H1 (cell line): ENCODE results near the gene GABARAPL2. TPM values are rescaled to one million over a fixed set of nuclear protein-coding genes. Genes with fewer than 3 reads are reported as not detected.
"Not testable (repeated sequence)": the region's sequence is repeated elsewhere in the genome, so short reads cannot be mapped to it uniquely, and the experiment has no call there.

Experiments
- CTCF ChIA-PET: fragments of 300-600 bp; sonication (Branson Sonifier 250); formaldehyde crosslinking; loops from one replicate; lab custom pipeline; 2021; ENCODE audit not compliant: partially characterized antibody; lab: Charles Lee
- POLR2A ChIA-PET: fragments of 300-600 bp; sonication (Branson Sonifier 250); formaldehyde crosslinking; loops from one replicate; lab custom pipeline; 2021; ENCODE audit warnings: inconsistent platforms; ENCODE audit not compliant: partially characterized antibody; lab: Charles Lee
- DNase-seq, 2 experiments: peaks; one replicate each; pipeline versions ENCODE4 v3.0.0 to v3.0.0-alpha.2; 2010 to 2022; ENCODE audit warnings: low spot score in 2 of 2, low read depth in 1 of 2, mixed read lengths in 1 of 2
- FAIRE-seq: peaks from 2 replicates; lab custom pipeline; 2011; peaks lifted over from hg19 to GRCh38; lab: Jason Lieb, UNC
- H2AFZ ChIP-seq: 2 replicates; pipeline ENCODE4 v1.8.1; 2012; ENCODE audit warnings: low read length, inconsistent platforms
- H2AK5ac ChIP-seq: 2 replicates; pipeline ENCODE4 v1.6.1; 2013; ENCODE audit warnings: low read depth, low read length
- H2BK120ac ChIP-seq: replicated peaks from 2 replicates; pipeline ENCODE3; 2013; ENCODE audit warnings: low read depth, low read length, inconsistent platforms
- H2BK12ac ChIP-seq: 2 replicates; pipeline ENCODE4 v1.6.1; 2013; ENCODE audit warnings: low read depth, low read length
- H2BK15ac ChIP-seq: 2 replicates; pipeline ENCODE4 v1.6.1; 2013; ENCODE audit warnings: low read length
- H2BK20ac ChIP-seq: 2 replicates; pipeline ENCODE4 v1.6.1; 2013; ENCODE audit warnings: low read length
- H2BK5ac ChIP-seq: 2 replicates; pipeline ENCODE4 v1.6.1; 2013; ENCODE audit warnings: low read depth, low read length
- H3K14ac ChIP-seq: 2 replicates; pipeline ENCODE4 v1.6.1; 2013; ENCODE audit warnings: inconsistent platforms; ENCODE audit not compliant: insufficient read length
- H3K18ac ChIP-seq: 2 replicates; pipeline ENCODE4 v1.6.1; 2013; ENCODE audit warnings: low read length; ENCODE audit errors: extremely low read depth
- H3K23ac ChIP-seq: 2 replicates; pipeline ENCODE4 v1.6.1; 2013; ENCODE audit warnings: inconsistent platforms; ENCODE audit not compliant: insufficient read length
- H3K23me2 ChIP-seq: 2 replicates; pipeline ENCODE4 v1.6.1; 2013; ENCODE audit warnings: low read depth, low read length
- H3K27ac ChIP-seq: 2 replicates; pipeline ENCODE4 v1.6.1; 2011; ENCODE audit warnings: low read depth, low read length, inconsistent platforms
- H3K27me3 ChIP-seq, 4 experiments: replicated peaks in 1 of 4; 1 replicate in 1 of 4; 2 replicates in 3 of 4; pipeline versions ENCODE4 v1.6.1 to v1.8.1; 2011 to 2013; ENCODE audit warnings: low read length in 3 of 4, mild to moderate bottlenecking in 3 of 4, inconsistent platforms in 2 of 4, mixed read lengths in 2 of 4, moderate library complexity in 1 of 4; ENCODE audit not compliant: control insufficient read depth in 3 of 4, insufficient read depth in 3 of 4; ENCODE audit errors: extremely low read depth in 1 of 4
- H3K36me3 ChIP-seq, 4 experiments: 2 replicates each; pipeline versions ENCODE4 v1.6.1 to v1.8.1; 2011 to 2013; ENCODE audit warnings: mild to moderate bottlenecking in 4 of 4, low read length in 3 of 4, moderate library complexity in 2 of 4, control low read depth in 1 of 4, inconsistent platforms in 1 of 4; ENCODE audit not compliant: insufficient read depth in 4 of 4, control insufficient read depth in 2 of 4
- H3K4ac ChIP-seq: replicated peaks from 2 replicates; pipeline ENCODE3; 2013; ENCODE audit warnings: low read length, low read depth, mixed read lengths, inconsistent platforms; ENCODE audit not compliant: insufficient read length
- H3K4me1 ChIP-seq, 4 experiments: replicated peaks in 1 of 4; 1 replicate in 1 of 4; 2 replicates in 3 of 4; pipeline versions ENCODE4 v1.6.1 to v1.8.1; 2011 to 2013; ENCODE audit warnings: low read length in 3 of 4, inconsistent platforms in 2 of 4, mixed read lengths in 1 of 4; ENCODE audit not compliant: insufficient read depth in 4 of 4, control insufficient read depth in 3 of 4
- H3K4me2 ChIP-seq, 2 experiments: 2 replicates each; pipeline versions ENCODE4 v1.6.1 to v1.8.1; 2011 to 2013; ENCODE audit warnings: low read depth in 2 of 2, low read length in 2 of 2, control low read depth in 1 of 2, inconsistent platforms in 1 of 2, mild to moderate bottlenecking in 1 of 2; ENCODE audit not compliant: insufficient read depth in 1 of 2
- H3K4me3 ChIP-seq, 4 experiments: fragments of 200-600, 300-600 bp in 1 of 4; sonication (generic), shearing (Covaris generic), sonication (Bioruptor Twin) in 1 of 4; 2 replicates each; pipeline versions ENCODE4 v1.5.1 to v1.8.1; 2011 to 2016; ENCODE audit warnings: low read length in 4 of 4, low read depth in 3 of 4, control low read depth in 2 of 4, inconsistent platforms in 2 of 4, mild to moderate bottlenecking in 2 of 4, mixed read lengths in 1 of 4, moderate library complexity in 1 of 4; ENCODE audit not compliant: insufficient read depth in 2 of 4; ENCODE audit errors: extremely low read depth in 1 of 4
- H3K56ac ChIP-seq: replicated peaks from 2 replicates; pipeline ENCODE3; 2013; ENCODE audit warnings: low read depth, mild to moderate bottlenecking, mixed read lengths, low read length, inconsistent platforms; ENCODE audit not compliant: insufficient read length
- H3K79me1 ChIP-seq: 2 replicates; pipeline ENCODE4 v1.6.1; 2013; ENCODE audit warnings: low read depth, low read length, control low read depth
- H3K79me2 ChIP-seq, 2 experiments: 2 replicates each; pipeline versions ENCODE4 v1.6.1 to v1.8.1; 2012 to 2013; ENCODE audit warnings: low read length in 2 of 2, mild to moderate bottlenecking in 2 of 2, inconsistent platforms in 1 of 2; ENCODE audit not compliant: insufficient read depth in 2 of 2, control insufficient read depth in 1 of 2
- H3K9ac ChIP-seq, 4 experiments: replicated peaks in 1 of 4; 1 replicate in 1 of 4; 2 replicates in 3 of 4; pipeline versions ENCODE4 v1.6.1 to v1.8.1; 2011 to 2013; ENCODE audit warnings: low read depth in 3 of 4, low read length in 3 of 4, control low read depth in 2 of 4, mild to moderate bottlenecking in 2 of 4, moderate library complexity in 2 of 4, inconsistent platforms in 1 of 4; ENCODE audit errors: extremely low read depth in 1 of 4
- H3K9me3 ChIP-seq, 2 experiments: 2 replicates each; pipeline versions ENCODE4 v1.6.1 to v1.8.1; 2012 to 2013; ENCODE audit warnings: mild to moderate bottlenecking in 2 of 2, moderate library complexity in 2 of 2, control low read depth in 1 of 2, inconsistent platforms in 1 of 2, low read depth in 1 of 2, low read length in 1 of 2, mixed read lengths in 1 of 2; ENCODE audit not compliant: insufficient read depth in 2 of 2
- H4K20me1 ChIP-seq, 2 experiments: replicated peaks in 1 of 2; 2 replicates each; pipeline versions ENCODE3 to v1.8.1; 2011 to 2013; ENCODE audit warnings: inconsistent platforms in 2 of 2, low read length in 2 of 2, mild to moderate bottlenecking in 1 of 2; ENCODE audit not compliant: insufficient read depth in 2 of 2, control insufficient read depth in 1 of 2
- H4K5ac ChIP-seq: 2 replicates; pipeline ENCODE4 v1.6.1; 2013; ENCODE audit warnings: low read length, low read depth, mixed read lengths, inconsistent platforms; ENCODE audit not compliant: insufficient read length
- H4K8ac ChIP-seq: 2 replicates; pipeline ENCODE4 v1.8.0; 2013; ENCODE audit warnings: mild to moderate bottlenecking, moderate library complexity, low read length, inconsistent platforms; ENCODE audit not compliant: insufficient read depth; ENCODE audit errors: extremely low read depth
- H4K91ac ChIP-seq: replicated peaks from 2 replicates; pipeline ENCODE3; 2013; ENCODE audit warnings: low read length, mixed read lengths, inconsistent platforms; ENCODE audit not compliant: insufficient read length
- WGBS, 2 experiments: shearing (Covaris generic) in 1 of 2; methylation state at CpG; one replicate each; pipeline versions ENCODE4 v1.1.6 to v1.1.7; 2013 to 2015; ENCODE audit warnings: low lambda C conversion rate in 2 of 2, mixed read lengths in 2 of 2, inconsistent platforms in 1 of 2, low coverage in 1 of 2, missing lambda C conversion rate in 1 of 2; ENCODE audit not compliant: insufficient replicate concordance in 2 of 2, insufficient coverage in 1 of 2, insufficient read length in 1 of 2; ENCODE audit errors: extremely low coverage in 1 of 2, missing lambda C conversion rate in 1 of 2; 5-methylcytosine and 5-hydroxymethylcytosine counted together
- polyA plus RNA-seq, 7 experiments: library from polyadenylated mRNA; depleted of rRNA in 3 of 7; stranded (reverse) in 5 of 7; unstranded in 2 of 7; fragments of >200 nt in 5 of 7; fragments of 200-250 nt in 2 of 7; gene quantifications; 1 replicate in 5 of 7; 2 replicates in 1 of 7; 4 replicates in 1 of 7; pipeline versions ENCODE4 v1.2.1 to v1.2.3, GENCODE V29; 2011 to 2013; ENCODE audit warnings: missing spikeins in 2 of 7, mixed read lengths in 2 of 7
- total RNA-seq: library from RNA; stranded (reverse); fragmentation: NEBNext Ultra II Directional; extraction: Animal tissue kit (Norgen Biotek cat#: 25700); gene quantifications from 2 replicates; pipeline ENCODE4 v1.2.1, GENCODE V29; 2021

GABARAPL2 gene
- total and polyA plus RNA-seq, 2 of the 8 experiments (the other 6 are each of a cell fraction or from before 2014, with no cell fraction given), result 65.8 to 71.3 TPM

DNA sequence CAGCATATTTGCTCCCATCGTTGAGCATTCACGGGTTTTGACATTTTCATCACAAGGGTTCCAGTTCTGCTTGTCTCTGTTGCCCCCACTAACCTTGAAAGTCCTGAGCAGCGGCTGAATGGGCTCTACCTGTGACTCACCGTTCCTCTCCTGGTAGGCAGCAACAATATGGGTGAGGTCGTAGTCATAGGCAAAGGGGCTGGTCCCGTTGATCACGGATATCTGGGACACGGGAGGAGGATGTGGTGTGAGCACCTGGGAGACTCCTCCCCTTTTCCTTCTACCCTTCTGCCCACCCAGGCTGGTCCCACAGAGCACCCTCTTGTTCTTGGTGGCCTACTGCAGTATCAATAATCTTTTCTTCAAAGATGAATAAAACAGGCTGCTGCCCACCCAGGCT lies 23.7 kb upstream of the GABARAPL2 start:
- not testable (repeated sequence) for H2BK12ac ChIP-seq, H4K8ac ChIP-seq, H3K4me2 ChIP-seq, H4K91ac ChIP-seq, H2BK120ac ChIP-seq, H3K27ac ChIP-seq, H2AFZ ChIP-seq, H3K9me3 ChIP-seq, H3K79me2 ChIP-seq, DNase-seq, H3K56ac ChIP-seq, FAIRE-seq, H3K14ac ChIP-seq, H3K27me3 ChIP-seq, H3K4ac ChIP-seq, H3K4me1 ChIP-seq, H2BK5ac ChIP-seq, H3K79me1 ChIP-seq, H3K4me3 ChIP-seq, H3K18ac ChIP-seq, H3K9ac ChIP-seq, H3K23ac ChIP-seq, H4K20me1 ChIP-seq, H2BK20ac ChIP-seq, H3K36me3 ChIP-seq, H4K5ac ChIP-seq, H3K23me2 ChIP-seq, H2AK5ac ChIP-seq, H2BK15ac ChIP-seq
- 93% methylated on average over 8 of the region's 8 CpGs; no CpG with 5 or more reads in 1 of the 2 experiments for WGBS, 2 experiments
- ChIA-PET CTCF (interaction anchor here (0.5 to 12.7 kb wide), 5 partner anchors 8 to 140 kb away, joined by 3 to 158 read pairs (median 3); no protein-coding TSS in a partner anchor), POLR2A (interaction anchor here (1.0 kb wide), 1 partner anchor 10 kb away, joined by 3 read pairs; no protein-coding TSS in a partner anchor)

DNA sequence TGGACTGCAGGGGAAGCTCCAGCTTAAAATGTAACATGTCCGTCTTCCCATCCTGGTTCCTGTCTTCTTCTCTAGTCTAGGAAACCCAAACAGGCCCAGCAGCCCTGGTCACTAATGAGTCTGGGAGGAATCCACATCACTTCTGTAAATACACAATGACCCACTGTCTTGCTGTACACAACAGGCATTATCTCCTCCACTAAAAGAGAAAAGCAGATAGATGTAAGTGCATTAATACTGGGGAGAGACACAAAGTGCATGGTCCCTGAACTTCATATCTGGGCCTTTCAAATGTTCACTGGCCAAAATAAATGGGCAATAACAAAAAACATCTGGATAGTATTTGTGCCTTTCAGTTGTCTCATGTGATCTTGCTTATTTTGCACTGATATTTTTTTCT lies 20.3 kb upstream of the GABARAPL2 start:
- not testable (repeated sequence) for H3K27ac ChIP-seq, H2AFZ ChIP-seq, H3K23ac ChIP-seq, H2BK20ac ChIP-seq, H3K56ac ChIP-seq, DNase-seq, H4K91ac ChIP-seq, H2BK5ac ChIP-seq, H3K36me3 ChIP-seq, H2BK120ac ChIP-seq, H3K79me1 ChIP-seq, H3K14ac ChIP-seq, H3K4me2 ChIP-seq, H3K9ac ChIP-seq, H3K9me3 ChIP-seq, H3K27me3 ChIP-seq, FAIRE-seq, H3K4me3 ChIP-seq, H2AK5ac ChIP-seq, H3K4me1 ChIP-seq, H3K4ac ChIP-seq, H2BK15ac ChIP-seq, H4K20me1 ChIP-seq, H2BK12ac ChIP-seq, H3K23me2 ChIP-seq, H4K8ac ChIP-seq, H3K18ac ChIP-seq, H4K5ac ChIP-seq, H3K79me2 ChIP-seq
- WGBS, 2 experiments, result no CpG with 5 or more reads among the region's 1 CpG
- CTCF ChIA-PET, result interaction anchor here (1.0 to 12.7 kb wide), 4 partner anchors 25 to 81 kb away, joined by 3 to 158 read pairs (median 4); partner anchors contain the start of genes CHST6 and TMEM170A
- POLR2A ChIA-PET, result interaction anchor here (0.6 kb wide), 1 partner anchor 458 kb away, joined by 3 read pairs; no protein-coding TSS in a partner anchor
